ENCODE results near the gene USP35. TPM values are rescaled to one million over a fixed set of nuclear protein-coding genes. Genes with fewer than 3 reads are reported as not detected.

The USP35 gene
- total RNA-seq, 1 experiment from 2014 or later, result 10.6 TPM

DNA sequence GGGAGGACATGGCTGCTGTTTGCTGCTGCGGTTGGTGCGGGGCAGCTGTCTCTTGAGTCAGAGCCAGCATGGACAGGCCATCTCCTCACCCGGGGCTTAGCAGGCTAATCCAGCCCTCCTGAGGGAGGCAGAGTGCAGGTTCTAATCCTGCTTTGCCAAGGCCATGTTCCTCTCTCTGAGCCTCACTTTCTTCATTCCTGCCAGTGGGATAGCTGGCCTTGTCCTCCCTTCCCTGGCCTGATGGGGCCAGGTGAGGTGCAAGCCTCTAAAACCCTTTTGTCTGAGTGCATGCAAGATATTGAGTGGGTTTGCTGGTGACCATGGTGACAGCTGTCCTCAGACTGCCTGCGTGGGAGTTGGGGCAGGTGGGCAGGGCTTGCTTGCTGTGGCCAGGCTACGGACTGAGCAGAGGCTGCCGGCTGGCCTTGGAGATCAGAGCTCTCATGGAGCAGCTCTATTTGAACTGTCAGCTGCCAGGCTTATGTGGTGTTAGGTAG lies 3.6 kb downstream of the USP35 start (continued):
- TF ChIP-seq, protein P1, sequence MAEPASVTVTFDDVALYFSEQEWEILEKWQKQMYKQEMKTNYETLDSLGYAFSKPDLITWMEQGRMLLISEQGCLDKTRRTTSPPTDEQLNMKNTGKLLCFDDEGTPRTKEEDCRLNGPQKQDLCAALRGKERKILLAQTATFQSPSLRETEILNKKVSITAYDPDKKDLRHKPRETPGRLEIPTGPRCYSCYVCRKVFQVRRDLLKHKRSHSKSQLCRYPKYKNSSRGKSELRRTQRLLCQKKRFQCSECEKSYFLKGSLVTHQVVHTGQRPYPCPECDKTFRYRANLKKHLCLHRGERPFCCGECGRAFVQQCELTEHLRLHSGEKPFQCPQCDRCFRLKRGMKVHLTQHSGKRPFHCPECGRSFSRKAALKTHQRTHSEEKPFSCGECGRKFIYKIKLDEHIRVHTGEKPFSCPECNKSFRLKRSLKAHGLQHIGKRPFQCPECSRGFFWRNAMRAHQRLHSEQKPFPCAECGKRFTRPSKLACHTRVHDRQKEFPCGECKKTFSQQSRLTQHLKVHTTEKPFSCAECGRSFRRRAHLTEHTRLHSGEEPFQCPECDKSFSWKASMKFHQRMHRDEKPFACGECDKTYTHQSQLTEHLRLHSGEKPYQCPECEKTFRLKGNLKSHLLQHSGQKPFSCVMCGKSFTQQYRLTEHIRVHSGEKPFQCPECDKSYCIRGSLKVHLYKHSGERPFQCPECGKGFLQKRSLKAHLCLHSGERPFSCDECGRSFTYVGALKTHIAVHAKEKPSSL (CRISPR knock-in tag; conservative IDR thresholded peaks at IDR 0.05), result no peak
- TF ChIP-seq ZNF317 (CRISPR knock-in tag; IDR thresholded peaks at IDR 0.05; ENCODE audit: borderline replicate concordance, low read depth), result no peak
- TF ChIP-seq SOX15 (CRISPR knock-in tag; IDR thresholded peaks at IDR 0.05), result no peak
- TF ChIP-seq, protein P2, sequence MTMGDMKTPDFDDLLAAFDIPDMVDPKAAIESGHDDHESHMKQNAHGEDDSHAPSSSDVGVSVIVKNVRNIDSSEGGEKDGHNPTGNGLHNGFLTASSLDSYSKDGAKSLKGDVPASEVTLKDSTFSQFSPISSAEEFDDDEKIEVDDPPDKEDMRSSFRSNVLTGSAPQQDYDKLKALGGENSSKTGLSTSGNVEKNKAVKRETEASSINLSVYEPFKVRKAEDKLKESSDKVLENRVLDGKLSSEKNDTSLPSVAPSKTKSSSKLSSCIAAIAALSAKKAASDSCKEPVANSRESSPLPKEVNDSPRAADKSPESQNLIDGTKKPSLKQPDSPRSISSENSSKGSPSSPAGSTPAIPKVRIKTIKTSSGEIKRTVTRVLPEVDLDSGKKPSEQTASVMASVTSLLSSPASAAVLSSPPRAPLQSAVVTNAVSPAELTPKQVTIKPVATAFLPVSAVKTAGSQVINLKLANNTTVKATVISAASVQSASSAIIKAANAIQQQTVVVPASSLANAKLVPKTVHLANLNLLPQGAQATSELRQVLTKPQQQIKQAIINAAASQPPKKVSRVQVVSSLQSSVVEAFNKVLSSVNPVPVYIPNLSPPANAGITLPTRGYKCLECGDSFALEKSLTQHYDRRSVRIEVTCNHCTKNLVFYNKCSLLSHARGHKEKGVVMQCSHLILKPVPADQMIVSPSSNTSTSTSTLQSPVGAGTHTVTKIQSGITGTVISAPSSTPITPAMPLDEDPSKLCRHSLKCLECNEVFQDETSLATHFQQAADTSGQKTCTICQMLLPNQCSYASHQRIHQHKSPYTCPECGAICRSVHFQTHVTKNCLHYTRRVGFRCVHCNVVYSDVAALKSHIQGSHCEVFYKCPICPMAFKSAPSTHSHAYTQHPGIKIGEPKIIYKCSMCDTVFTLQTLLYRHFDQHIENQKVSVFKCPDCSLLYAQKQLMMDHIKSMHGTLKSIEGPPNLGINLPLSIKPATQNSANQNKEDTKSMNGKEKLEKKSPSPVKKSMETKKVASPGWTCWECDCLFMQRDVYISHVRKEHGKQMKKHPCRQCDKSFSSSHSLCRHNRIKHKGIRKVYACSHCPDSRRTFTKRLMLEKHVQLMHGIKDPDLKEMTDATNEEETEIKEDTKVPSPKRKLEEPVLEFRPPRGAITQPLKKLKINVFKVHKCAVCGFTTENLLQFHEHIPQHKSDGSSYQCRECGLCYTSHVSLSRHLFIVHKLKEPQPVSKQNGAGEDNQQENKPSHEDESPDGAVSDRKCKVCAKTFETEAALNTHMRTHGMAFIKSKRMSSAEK (CRISPR knock-in tag; IDR thresholded peaks at IDR 0.05; ENCODE audit: borderline replicate concordance), result no peak
- TF ChIP-seq CREM (CRISPR knock-in tag; IDR thresholded peaks at IDR 0.05), result no peak
- TF ChIP-seq, protein P3, sequence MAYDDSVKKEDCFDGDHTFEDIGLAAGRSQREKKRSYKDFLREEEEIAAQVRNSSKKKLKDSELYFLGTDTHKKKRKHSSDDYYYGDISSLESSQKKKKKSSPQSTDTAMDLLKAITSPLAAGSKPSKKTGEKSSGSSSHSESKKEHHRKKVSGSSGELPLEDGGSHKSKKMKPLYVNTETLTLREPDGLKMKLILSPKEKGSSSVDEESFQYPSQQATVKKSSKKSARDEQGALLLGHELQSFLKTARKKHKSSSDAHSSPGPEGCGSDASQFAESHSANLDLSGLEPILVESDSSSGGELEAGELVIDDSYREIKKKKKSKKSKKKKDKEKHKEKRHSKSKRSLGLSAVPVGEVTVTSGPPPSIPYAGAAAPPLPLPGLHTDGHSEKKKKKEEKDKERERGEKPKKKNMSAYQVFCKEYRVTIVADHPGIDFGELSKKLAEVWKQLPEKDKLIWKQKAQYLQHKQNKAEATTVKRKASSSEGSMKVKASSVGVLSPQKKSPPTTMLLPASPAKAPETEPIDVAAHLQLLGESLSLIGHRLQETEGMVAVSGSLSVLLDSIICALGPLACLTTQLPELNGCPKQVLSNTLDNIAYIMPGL (CRISPR knock-in tag; IDR thresholded peaks at IDR 0.05), result no peak
- TF ChIP-seq, protein P4, sequence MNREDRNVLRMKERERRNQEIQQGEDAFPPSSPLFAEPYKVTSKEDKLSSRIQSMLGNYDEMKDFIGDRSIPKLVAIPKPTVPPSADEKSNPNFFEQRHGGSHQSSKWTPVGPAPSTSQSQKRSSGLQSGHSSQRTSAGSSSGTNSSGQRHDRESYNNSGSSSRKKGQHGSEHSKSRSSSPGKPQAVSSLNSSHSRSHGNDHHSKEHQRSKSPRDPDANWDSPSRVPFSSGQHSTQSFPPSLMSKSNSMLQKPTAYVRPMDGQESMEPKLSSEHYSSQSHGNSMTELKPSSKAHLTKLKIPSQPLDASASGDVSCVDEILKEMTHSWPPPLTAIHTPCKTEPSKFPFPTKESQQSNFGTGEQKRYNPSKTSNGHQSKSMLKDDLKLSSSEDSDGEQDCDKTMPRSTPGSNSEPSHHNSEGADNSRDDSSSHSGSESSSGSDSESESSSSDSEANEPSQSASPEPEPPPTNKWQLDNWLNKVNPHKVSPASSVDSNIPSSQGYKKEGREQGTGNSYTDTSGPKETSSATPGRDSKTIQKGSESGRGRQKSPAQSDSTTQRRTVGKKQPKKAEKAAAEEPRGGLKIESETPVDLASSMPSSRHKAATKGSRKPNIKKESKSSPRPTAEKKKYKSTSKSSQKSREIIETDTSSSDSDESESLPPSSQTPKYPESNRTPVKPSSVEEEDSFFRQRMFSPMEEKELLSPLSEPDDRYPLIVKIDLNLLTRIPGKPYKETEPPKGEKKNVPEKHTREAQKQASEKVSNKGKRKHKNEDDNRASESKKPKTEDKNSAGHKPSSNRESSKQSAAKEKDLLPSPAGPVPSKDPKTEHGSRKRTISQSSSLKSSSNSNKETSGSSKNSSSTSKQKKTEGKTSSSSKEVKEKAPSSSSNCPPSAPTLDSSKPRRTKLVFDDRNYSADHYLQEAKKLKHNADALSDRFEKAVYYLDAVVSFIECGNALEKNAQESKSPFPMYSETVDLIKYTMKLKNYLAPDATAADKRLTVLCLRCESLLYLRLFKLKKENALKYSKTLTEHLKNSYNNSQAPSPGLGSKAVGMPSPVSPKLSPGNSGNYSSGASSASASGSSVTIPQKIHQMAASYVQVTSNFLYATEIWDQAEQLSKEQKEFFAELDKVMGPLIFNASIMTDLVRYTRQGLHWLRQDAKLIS (CRISPR knock-in tag; IDR thresholded peaks at IDR 0.05; ENCODE audit: borderline replicate concordance), result no peak
- no peak for TF ChIP-seq ATF1 (CRISPR knock-in tag; IDR thresholded peaks at IDR 0.05)
- TF ChIP-seq, protein P5, sequence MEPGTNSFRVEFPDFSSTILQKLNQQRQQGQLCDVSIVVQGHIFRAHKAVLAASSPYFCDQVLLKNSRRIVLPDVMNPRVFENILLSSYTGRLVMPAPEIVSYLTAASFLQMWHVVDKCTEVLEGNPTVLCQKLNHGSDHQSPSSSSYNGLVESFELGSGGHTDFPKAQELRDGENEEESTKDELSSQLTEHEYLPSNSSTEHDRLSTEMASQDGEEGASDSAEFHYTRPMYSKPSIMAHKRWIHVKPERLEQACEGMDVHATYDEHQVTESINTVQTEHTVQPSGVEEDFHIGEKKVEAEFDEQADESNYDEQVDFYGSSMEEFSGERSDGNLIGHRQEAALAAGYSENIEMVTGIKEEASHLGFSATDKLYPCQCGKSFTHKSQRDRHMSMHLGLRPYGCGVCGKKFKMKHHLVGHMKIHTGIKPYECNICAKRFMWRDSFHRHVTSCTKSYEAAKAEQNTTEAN (CRISPR knock-in tag; IDR thresholded peaks at IDR 0.05), result no peak
- TF ChIP-seq, protein P6, sequence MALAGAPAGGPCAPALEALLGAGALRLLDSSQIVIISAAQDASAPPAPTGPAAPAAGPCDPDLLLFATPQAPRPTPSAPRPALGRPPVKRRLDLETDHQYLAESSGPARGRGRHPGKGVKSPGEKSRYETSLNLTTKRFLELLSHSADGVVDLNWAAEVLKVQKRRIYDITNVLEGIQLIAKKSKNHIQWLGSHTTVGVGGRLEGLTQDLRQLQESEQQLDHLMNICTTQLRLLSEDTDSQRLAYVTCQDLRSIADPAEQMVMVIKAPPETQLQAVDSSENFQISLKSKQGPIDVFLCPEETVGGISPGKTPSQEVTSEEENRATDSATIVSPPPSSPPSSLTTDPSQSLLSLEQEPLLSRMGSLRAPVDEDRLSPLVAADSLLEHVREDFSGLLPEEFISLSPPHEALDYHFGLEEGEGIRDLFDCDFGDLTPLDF (CRISPR knock-in tag; IDR thresholded peaks at IDR 0.05), result no peak
- TF ChIP-seq, protein P7, sequence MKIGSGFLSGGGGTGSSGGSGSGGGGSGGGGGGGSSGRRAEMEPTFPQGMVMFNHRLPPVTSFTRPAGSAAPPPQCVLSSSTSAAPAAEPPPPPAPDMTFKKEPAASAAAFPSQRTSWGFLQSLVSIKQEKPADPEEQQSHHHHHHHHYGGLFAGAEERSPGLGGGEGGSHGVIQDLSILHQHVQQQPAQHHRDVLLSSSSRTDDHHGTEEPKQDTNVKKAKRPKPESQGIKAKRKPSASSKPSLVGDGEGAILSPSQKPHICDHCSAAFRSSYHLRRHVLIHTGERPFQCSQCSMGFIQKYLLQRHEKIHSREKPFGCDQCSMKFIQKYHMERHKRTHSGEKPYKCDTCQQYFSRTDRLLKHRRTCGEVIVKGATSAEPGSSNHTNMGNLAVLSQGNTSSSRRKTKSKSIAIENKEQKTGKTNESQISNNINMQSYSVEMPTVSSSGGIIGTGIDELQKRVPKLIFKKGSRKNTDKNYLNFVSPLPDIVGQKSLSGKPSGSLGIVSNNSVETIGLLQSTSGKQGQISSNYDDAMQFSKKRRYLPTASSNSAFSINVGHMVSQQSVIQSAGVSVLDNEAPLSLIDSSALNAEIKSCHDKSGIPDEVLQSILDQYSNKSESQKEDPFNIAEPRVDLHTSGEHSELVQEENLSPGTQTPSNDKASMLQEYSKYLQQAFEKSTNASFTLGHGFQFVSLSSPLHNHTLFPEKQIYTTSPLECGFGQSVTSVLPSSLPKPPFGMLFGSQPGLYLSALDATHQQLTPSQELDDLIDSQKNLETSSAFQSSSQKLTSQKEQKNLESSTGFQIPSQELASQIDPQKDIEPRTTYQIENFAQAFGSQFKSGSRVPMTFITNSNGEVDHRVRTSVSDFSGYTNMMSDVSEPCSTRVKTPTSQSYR (CRISPR knock-in tag; IDR thresholded peaks at IDR 0.05), result no peak
